ENCODE data around the gene SNX5.

GRCh38 chr20:17990278-17990972 is 21.8 kb upstream of the SNX5 start:
- TF ChIP-seq PHF8 (conservative IDR thresholded peaks at IDR 0.05; ENCODE audit: low read depth, low read length) (no peak), ZNF274 (IDR thresholded peaks at IDR 0.05; ENCODE audit: borderline replicate concordance, extremely low read depth, low read length) (no peak), CTCF (IDR thresholded peaks at IDR 0.05; ENCODE audit: control extremely low read depth in 1 of 3, insufficient read depth in 1 of 3, low read depth in 1 of 3, low read length in 3 of 3) (no peak), POLR2AphosphoS5 (IDR thresholded peaks at IDR 0.05; ENCODE audit: low read depth, low read length) (no peak), HDAC6 (IDR thresholded peaks at IDR 0.05; ENCODE audit: low read depth, low read length) (no peak), USF2 (IDR thresholded peaks at IDR 0.05; ENCODE audit: low read length) (no peak), SIX5 (IDR thresholded peaks at IDR 0.05; ENCODE audit: low read depth, low read length) (no peak), ATF2 (IDR thresholded peaks at IDR 0.05; ENCODE audit: low read length) (no peak), CHD1 (IDR thresholded peaks at IDR 0.05; ENCODE audit: low read depth, low read length) (no peak), EP300 (IDR thresholded peaks at IDR 0.05; ENCODE audit: borderline replicate concordance in 1 of 2, low read depth in 2 of 2, low read length in 2 of 2) (no peak), POLR2A (IDR thresholded peaks at IDR 0.05; ENCODE audit: control extremely low read depth in 1 of 2, low read depth in 2 of 2, low read length in 2 of 2) (no peak), RBBP5 (IDR thresholded peaks at IDR 0.05; ENCODE audit: borderline replicate concordance, low read depth, low read length) (no peak), EZH2 (IDR thresholded peaks at IDR 0.05; ENCODE audit: low read depth, low read length, severe bottlenecking) (no peak)
- TF ChIP-seq, protein P1, sequence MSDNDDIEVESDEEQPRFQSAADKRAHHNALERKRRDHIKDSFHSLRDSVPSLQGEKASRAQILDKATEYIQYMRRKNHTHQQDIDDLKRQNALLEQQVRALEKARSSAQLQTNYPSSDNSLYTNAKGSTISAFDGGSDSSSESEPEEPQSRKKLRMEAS (IDR thresholded peaks at IDR 0.05), result no peak
